ENCODE results near the gene B4GALT2. TPM values are rescaled to one million over a fixed set of nuclear protein-coding genes. Genes with fewer than 3 reads are reported as not detected.

B4GALT2 gene
- total and polyA plus RNA-seq, 9 of the 15 experiments (the other 6 are each of a cell fraction or from before 2014, with no cell fraction given): 1.3 to 86.8 (median 43.8) TPM

DNA sequence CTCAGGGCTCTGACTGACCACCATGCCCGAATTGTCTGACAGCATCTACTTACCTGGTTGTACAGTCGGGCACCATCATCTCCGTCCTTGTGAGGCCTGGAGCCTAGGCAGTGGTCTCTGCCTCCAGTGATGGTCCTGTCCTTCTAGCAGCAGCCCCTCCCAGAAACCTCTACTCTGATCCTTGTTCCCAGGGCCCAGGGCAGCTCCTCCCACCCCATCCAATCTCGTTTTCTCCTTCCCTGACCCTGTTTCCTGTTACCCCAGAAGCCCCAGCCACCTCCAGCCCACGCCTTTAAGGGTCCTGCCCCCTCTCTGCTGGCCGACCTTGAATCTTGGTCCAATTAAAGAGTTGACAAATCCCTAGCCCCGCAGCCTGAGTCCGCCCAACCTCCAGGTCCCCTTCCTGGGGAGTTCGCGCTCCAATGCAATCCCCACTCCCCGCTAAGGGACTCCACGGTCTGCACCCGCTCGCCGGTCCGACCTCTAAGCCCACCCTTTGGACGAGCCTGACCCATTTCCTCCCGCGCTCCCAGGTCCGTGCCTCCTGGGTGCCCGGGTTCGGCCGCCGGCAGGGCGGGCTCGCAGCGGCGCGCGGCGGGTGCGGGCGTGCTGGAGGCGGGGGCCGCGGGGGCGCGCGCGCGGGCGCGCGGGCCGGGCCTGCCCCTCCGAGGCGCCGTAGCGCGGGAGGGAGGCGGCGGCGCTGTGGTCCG is at the start of gene B4GALT2 (continued):
- TF ChIP-seq, protein P1, sequence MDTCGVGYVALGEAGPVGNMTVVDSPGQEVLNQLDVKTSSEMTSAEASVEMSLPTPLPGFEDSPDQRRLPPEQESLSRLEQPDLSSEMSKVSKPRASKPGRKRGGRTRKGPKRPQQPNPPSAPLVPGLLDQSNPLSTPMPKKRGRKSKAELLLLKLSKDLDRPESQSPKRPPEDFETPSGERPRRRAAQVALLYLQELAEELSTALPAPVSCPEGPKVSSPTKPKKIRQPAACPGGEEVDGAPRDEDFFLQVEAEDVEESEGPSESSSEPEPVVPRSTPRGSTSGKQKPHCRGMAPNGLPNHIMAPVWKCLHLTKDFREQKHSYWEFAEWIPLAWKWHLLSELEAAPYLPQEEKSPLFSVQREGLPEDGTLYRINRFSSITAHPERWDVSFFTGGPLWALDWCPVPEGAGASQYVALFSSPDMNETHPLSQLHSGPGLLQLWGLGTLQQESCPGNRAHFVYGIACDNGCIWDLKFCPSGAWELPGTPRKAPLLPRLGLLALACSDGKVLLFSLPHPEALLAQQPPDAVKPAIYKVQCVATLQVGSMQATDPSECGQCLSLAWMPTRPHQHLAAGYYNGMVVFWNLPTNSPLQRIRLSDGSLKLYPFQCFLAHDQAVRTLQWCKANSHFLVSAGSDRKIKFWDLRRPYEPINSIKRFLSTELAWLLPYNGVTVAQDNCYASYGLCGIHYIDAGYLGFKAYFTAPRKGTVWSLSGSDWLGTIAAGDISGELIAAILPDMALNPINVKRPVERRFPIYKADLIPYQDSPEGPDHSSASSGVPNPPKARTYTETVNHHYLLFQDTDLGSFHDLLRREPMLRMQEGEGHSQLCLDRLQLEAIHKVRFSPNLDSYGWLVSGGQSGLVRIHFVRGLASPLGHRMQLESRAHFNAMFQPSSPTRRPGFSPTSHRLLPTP (IDR thresholded peaks at IDR 0.05; ENCODE audit: borderline replicate concordance, extremely low read depth, insufficient read length): no peak
- no peak for TF ChIP-seq TCF3 (CRISPR knock-in tag; IDR thresholded peaks at IDR 0.05)
- no peak for TF ChIP-seq ETS2 (tag; IDR thresholded peaks at IDR 0.05; ENCODE audit: borderline replicate concordance, poor library complexity, severe bottlenecking)
- TF ChIP-seq MYNN (IDR thresholded peaks at IDR 0.05): no peak
- no peak for TF ChIP-seq MYNN (CRISPR knock-in tag; IDR thresholded peaks at IDR 0.05)
- TF ChIP-seq PHTF2 (CRISPR knock-in tag; IDR thresholded peaks at IDR 0.05): no peak
- TF ChIP-seq CC2D1A (IDR thresholded peaks at IDR 0.05): no peak
- no peak for TF ChIP-seq HNRNPH1 (optimal IDR thresholded peaks at IDR 0.05; ENCODE audit: low read depth, low read length)
- TF ChIP-seq, protein P2, sequence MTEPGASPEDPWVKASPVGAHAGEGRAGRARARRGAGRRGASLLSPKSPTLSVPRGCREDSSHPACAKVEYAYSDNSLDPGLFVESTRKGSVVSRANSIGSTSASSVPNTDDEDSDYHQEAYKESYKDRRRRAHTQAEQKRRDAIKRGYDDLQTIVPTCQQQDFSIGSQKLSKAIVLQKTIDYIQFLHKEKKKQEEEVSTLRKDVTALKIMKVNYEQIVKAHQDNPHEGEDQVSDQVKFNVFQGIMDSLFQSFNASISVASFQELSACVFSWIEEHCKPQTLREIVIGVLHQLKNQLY (CRISPR knock-in tag; conservative IDR thresholded peaks at IDR 0.05): no peak
- 0 out of 2 replicates have a peak, but pooled peaks have one; percentile 6 for TF ChIP-seq CBFA2T2 (conservative IDR thresholded peaks at IDR 0.05)
- no peak for TF ChIP-seq NR4A1 (CRISPR knock-in tag; IDR thresholded peaks at IDR 0.05)
- no peak for TF ChIP-seq NR4A1 (tag; IDR thresholded peaks at IDR 0.05)
- peak; percentile 75 for TF ChIP-seq POLR2G (IDR thresholded peaks at IDR 0.05; ENCODE audit: low read depth, low read length)
- no peak for TF ChIP-seq HNRNPLL (IDR thresholded peaks at IDR 0.05; ENCODE audit: low read depth, low read length, poor library complexity, severe bottlenecking)
- no peak for TF ChIP-seq ZNF699 (CRISPR knock-in tag; IDR thresholded peaks at IDR 0.05; ENCODE audit: insufficient replicate concordance)
- TF ChIP-seq ZEB2 (IDR thresholded peaks at IDR 0.05): no peak
- no peak for TF ChIP-seq EZH2 (IDR thresholded peaks at IDR 0.05; ENCODE audit: borderline replicate concordance, low read depth, low read length)
- TF ChIP-seq HDAC6 (IDR thresholded peaks at IDR 0.05; ENCODE audit: low read depth, low read length): no peak
- no peak for TF ChIP-seq NFYB (IDR thresholded peaks at IDR 0.05; ENCODE audit: extremely low read depth, insufficient read length)
- TF ChIP-seq ZSCAN32 (CRISPR knock-in tag; IDR thresholded peaks at IDR 0.05): no peak
- TF ChIP-seq, protein P3, sequence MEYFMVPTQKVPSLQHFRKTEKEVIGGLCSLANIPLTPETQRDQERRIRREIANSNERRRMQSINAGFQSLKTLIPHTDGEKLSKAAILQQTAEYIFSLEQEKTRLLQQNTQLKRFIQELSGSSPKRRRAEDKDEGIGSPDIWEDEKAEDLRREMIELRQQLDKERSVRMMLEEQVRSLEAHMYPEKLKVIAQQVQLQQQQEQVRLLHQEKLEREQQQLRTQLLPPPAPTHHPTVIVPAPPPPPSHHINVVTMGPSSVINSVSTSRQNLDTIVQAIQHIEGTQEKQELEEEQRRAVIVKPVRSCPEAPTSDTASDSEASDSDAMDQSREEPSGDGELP (CRISPR knock-in tag; IDR thresholded peaks at IDR 0.05; ENCODE audit: borderline replicate concordance): peak; percentile 37; the same call in 1 of the 2 replicates
- no peak for TF ChIP-seq ZNF717 (CRISPR knock-in tag; IDR thresholded peaks at IDR 0.05)
- TF ChIP-seq, protein P4, sequence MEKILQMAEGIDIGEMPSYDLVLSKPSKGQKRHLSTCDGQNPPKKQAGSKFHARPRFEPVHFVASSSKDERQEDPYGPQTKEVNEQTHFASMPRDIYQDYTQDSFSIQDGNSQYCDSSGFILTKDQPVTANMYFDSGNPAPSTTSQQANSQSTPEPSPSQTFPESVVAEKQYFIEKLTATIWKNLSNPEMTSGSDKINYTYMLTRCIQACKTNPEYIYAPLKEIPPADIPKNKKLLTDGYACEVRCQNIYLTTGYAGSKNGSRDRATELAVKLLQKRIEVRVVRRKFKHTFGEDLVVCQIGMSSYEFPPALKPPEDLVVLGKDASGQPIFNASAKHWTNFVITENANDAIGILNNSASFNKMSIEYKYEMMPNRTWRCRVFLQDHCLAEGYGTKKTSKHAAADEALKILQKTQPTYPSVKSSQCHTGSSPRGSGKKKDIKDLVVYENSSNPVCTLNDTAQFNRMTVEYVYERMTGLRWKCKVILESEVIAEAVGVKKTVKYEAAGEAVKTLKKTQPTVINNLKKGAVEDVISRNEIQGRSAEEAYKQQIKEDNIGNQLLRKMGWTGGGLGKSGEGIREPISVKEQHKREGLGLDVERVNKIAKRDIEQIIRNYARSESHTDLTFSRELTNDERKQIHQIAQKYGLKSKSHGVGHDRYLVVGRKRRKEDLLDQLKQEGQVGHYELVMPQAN (IDR thresholded peaks at IDR 0.05; ENCODE audit: borderline replicate concordance): no peak

All from K562 (cell line).